ENCODE measurements around the gene ATP13A4. TPM values are rescaled to one million over a fixed set of nuclear protein-coding genes. Genes with fewer than 3 reads are reported as not detected.

The ATP13A4 gene
- total RNA-seq, 1 donor from 2014 or later: not detected

- H3K9me3 Mint-ChIP-seq (ENCODE audit: low read depth): no peaks in the 10 kb centered on the region
- H3K4me3 Mint-ChIP-seq (ENCODE audit: unreplicated experiment): no peak overlapping the region
- H3K36me3 Mint-ChIP-seq (ENCODE audit: low read depth): no peaks in the 10 kb centered on the region
- H3K27ac Mint-ChIP-seq (ENCODE audit: unreplicated experiment): no peak overlapping the region
- no peak for DNase-seq (ENCODE audit: low spot score)
- no peak for TF ChIP-seq CTCF (IDR thresholded peaks at IDR 0.05)
- H3K27me3 Mint-ChIP-seq (ENCODE audit: low read depth): peaks cover 8% of the 10 kb centered on the region
- H3K4me1 Mint-ChIP-seq (ENCODE audit: low read depth): no peaks in the 10 kb centered on the region
Observed at GRCh38 chr3:193407688-193408087, 147.0 kb downstream of the ATP13A4 start.

DNA sequence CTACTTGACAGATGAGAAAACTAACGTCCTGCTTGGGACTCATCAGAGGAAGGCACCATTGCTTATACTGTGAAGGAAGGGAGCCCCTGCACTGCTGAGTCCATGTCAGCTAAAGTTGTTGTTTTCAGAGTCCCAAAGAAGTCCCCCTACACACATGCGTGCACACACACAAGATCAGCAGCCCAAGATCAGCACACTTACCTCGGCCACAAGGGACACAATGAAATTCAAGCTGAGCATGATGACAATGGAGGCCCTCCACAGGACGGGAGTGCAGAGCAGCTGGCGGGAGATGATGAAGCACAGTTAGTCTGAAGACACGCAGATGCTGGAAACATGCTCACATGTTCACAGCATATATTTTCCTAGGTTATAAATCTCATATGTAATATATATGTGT lies 147.6 kb downstream of the ATP13A4 start:
- peaks cover 8% of the 10 kb centered on the region for H3K27me3 Mint-ChIP-seq (ENCODE audit: low read depth)
- H3K36me3 Mint-ChIP-seq (ENCODE audit: low read depth): no peaks in the 10 kb centered on the region
- H3K4me1 Mint-ChIP-seq (ENCODE audit: low read depth): no peaks in the 10 kb centered on the region
- H3K4me3 Mint-ChIP-seq (ENCODE audit: unreplicated experiment): no peak overlapping the region
- no peaks in the 10 kb centered on the region for H3K9me3 Mint-ChIP-seq (ENCODE audit: low read depth)
- no peak overlapping the region for H3K27ac Mint-ChIP-seq (ENCODE audit: unreplicated experiment)
- TF ChIP-seq CTCF (IDR thresholded peaks at IDR 0.05): no peak
- DNase-seq (ENCODE audit: low spot score): no peak

DNA sequence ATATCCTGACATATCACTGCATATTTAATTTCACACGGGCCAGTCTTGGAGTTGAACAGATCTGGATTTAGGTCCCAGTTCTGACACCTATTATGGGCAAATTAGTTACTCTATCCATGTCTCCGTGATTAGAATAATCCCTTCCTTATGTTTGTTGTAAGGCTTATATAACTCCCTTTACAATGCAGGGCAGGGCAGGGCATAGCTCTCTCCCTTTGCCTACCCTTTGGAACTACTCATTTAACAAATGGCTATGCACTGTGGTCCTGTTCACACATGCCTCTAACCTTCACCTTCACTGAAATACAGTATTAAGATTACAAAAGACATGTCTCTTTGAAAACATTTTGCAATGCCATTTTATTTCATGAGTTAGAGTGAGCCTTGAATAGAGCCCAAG lies 151.4 kb downstream of the ATP13A4 start:
- Mint-ChIP-seq H3K9me3 (ENCODE audit: low read depth) (no peaks in the 10 kb centered on the region), H3K4me3 (ENCODE audit: unreplicated experiment) (no peak overlapping the region), H3K36me3 (ENCODE audit: low read depth) (no peaks in the 10 kb centered on the region), H3K27ac (ENCODE audit: unreplicated experiment) (no peak overlapping the region), H3K4me1 (ENCODE audit: low read depth) (no peaks in the 10 kb centered on the region), H3K27me3 (ENCODE audit: low read depth) (peaks cover 10% of the 10 kb centered on the region)
- no peak for TF ChIP-seq CTCF (IDR thresholded peaks at IDR 0.05)
- no peak for DNase-seq (ENCODE audit: low spot score)

- Mint-ChIP-seq H3K36me3 (ENCODE audit: low read depth) (no peaks in the 10 kb centered on the region), H3K4me3 (ENCODE audit: unreplicated experiment) (no peak overlapping the region), H3K9me3 (ENCODE audit: low read depth) (no peaks in the 10 kb centered on the region), H3K4me1 (ENCODE audit: low read depth) (no peaks in the 10 kb centered on the region), H3K27ac (ENCODE audit: unreplicated experiment) (no peak overlapping the region), H3K27me3 (ENCODE audit: low read depth) (peaks cover 9% of the 10 kb centered on the region)
- TF ChIP-seq CTCF (IDR thresholded peaks at IDR 0.05): no peak
- no peak for DNase-seq (ENCODE audit: low spot score)
Observed at GRCh38 chr3:193400304-193400703, 154.4 kb downstream of the ATP13A4 start.

- Mint-ChIP-seq H3K4me3 (ENCODE audit: unreplicated experiment) (no peak overlapping the region), H3K36me3 (ENCODE audit: low read depth) (no peaks in the 10 kb centered on the region), H3K4me1 (ENCODE audit: low read depth) (no peaks in the 10 kb centered on the region), H3K27me3 (ENCODE audit: low read depth) (peaks cover 9% of the 10 kb centered on the region), H3K9me3 (ENCODE audit: low read depth) (no peaks in the 10 kb centered on the region), H3K27ac (ENCODE audit: unreplicated experiment) (no peak overlapping the region)
- no peak for TF ChIP-seq CTCF (IDR thresholded peaks at IDR 0.05)
- no peak for DNase-seq (ENCODE audit: low spot score)
Observed at GRCh38 chr3:193396451-193397244, 158.0 kb downstream of the ATP13A4 start.
